ENCODE data around the gene ISG20L2.

DNA sequence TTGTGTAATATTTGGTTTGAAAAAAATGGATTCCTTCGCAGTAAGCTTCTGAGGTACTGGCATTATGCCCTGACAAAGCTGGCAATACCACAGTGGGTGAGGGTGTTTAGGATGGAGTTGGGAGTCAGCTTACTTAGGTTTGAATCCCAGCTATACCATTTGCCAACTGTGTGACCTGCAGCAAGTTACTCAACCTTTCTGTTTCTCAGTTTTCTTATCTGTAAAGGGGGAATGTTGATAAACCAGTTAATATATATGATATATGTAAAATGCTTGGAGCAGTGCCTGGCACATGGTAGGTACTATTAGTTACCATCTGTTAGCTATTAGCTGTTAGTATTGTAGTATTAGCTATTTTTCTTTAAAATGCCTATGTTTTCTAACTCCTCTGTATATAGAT, 27.8 kb upstream of the ISG20L2 start:
- TF ChIP-seq, protein P1, sequence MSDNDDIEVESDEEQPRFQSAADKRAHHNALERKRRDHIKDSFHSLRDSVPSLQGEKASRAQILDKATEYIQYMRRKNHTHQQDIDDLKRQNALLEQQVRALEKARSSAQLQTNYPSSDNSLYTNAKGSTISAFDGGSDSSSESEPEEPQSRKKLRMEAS (IDR thresholded peaks at IDR 0.05; ENCODE audit: insufficient read depth, insufficient read length): no peak
- TF ChIP-seq, protein P2, sequence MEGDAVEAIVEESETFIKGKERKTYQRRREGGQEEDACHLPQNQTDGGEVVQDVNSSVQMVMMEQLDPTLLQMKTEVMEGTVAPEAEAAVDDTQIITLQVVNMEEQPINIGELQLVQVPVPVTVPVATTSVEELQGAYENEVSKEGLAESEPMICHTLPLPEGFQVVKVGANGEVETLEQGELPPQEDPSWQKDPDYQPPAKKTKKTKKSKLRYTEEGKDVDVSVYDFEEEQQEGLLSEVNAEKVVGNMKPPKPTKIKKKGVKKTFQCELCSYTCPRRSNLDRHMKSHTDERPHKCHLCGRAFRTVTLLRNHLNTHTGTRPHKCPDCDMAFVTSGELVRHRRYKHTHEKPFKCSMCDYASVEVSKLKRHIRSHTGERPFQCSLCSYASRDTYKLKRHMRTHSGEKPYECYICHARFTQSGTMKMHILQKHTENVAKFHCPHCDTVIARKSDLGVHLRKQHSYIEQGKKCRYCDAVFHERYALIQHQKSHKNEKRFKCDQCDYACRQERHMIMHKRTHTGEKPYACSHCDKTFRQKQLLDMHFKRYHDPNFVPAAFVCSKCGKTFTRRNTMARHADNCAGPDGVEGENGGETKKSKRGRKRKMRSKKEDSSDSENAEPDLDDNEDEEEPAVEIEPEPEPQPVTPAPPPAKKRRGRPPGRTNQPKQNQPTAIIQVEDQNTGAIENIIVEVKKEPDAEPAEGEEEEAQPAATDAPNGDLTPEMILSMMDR (IDR thresholded peaks at IDR 0.05; ENCODE audit: extremely low read depth in 1 of 2, insufficient read depth in 1 of 2, low read depth in 1 of 2, low read length in 2 of 2): no peak
- TF ChIP-seq EZH2 (IDR thresholded peaks at IDR 0.05; ENCODE audit: borderline replicate concordance, low read depth, low read length, severe bottlenecking) (no peak), POLR2A (IDR thresholded peaks at IDR 0.05; ENCODE audit: low read depth, low read length) (no peak), POLR2AphosphoS5 (IDR thresholded peaks at IDR 0.05; ENCODE audit: insufficient read depth, low read depth, low read length) (no peak), MYC (IDR thresholded peaks at IDR 0.05; ENCODE audit: low read depth, low read length) (no peak), JUN (IDR thresholded peaks at IDR 0.05; ENCODE audit: borderline replicate concordance, insufficient read depth, insufficient read length, low read depth) (no peak)

Measured in endothelial cell of umbilical vein (primary cell).